Epithelial cell of prostate (primary cell): ENCODE measurements around the gene UBE2C.
"Not testable (repeated sequence)": the region's sequence is repeated elsewhere in the genome, so short reads cannot be mapped to it uniquely, and the experiment has no call there.

ENCODE experiments used
- DNase-seq: peaks from one replicate; pipeline ENCODE4 v3.0.0-alpha.2; 2011; ENCODE audit warnings: low read depth, low spot score
- H3K27ac ChIP-seq: fragments of 450-650 bp; 2 replicates; pipeline ENCODE4 v1.5.1; 2017; ENCODE audit warnings: mild to moderate bottlenecking

Gene UBE2C

DNA sequence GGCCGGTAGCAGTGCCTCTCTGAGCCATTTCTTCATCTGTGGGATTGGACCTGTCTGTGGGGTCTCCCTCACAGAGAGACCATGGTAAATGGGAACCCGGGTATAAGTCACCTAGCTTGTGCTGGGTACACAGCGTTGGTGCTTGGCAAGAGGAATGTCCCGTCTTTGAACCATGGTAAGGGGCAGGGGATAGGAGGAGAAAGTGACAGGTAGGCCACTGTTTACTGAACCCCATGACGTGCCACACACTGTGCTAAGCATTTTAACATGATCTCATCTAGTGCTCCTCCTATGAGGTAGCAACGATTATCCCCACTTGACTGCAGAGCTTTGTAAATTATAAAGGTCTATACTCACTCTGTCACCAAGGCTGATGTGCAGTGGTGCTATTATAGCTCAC, 15.3 kb downstream of the UBE2C start:
- no peak for DNase-seq
- no peak overlapping the region for H3K27ac ChIP-seq

GRCh38 chr20:45828589-45828988, 16.1 kb downstream of the UBE2C start:
- no peak for DNase-seq
- no peak overlapping the region for H3K27ac ChIP-seq

DNA sequence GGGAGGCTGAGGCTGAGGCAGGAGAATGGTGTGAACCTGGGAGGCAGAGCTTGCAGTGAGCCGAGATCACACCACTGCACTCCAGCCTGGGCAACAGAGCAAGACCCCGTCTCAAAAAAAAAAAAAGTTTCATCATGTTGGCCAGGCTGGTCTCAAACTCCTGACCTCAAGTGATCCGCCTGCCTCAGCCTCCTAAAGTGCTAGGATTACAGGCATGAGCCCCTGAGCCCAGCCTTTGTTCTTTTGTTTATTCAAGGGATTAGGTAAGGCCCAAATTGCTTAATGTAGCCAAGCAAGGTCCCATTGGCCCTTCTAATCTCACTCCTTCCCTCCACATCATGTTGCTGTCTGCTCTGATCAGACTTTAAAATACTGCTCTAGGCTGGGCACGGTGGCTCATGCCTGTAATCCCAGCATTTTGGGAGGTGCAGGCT, 17.2 kb downstream of the UBE2C start:
- not testable (repeated sequence) for DNase-seq, H3K27ac ChIP-seq

GRCh38 chr20:45832619-45833018, 20.2 kb downstream of the UBE2C start:
- no peak for DNase-seq
- H3K27ac ChIP-seq = peak overlapping the region; percentile 67

- DNase-seq = no peak
- peak within 1 kb of the TSS; percentile 67 for H3K27ac ChIP-seq
Observed at GRCh38 chr20:45833030-45833882, 20.8 kb downstream of the UBE2C start, which contains the start of gene SNX21. Gene SNX21 (plus strand): TSS chr20:45833799. CDS start chr20:45833920, 121 bp downstream.

- peak overlapping the region; percentile 67 for H3K27ac ChIP-seq
- no peak for DNase-seq
Observed at GRCh38 chr20:45833883-45834796, 21.7 kb downstream of the UBE2C start.

DNA sequence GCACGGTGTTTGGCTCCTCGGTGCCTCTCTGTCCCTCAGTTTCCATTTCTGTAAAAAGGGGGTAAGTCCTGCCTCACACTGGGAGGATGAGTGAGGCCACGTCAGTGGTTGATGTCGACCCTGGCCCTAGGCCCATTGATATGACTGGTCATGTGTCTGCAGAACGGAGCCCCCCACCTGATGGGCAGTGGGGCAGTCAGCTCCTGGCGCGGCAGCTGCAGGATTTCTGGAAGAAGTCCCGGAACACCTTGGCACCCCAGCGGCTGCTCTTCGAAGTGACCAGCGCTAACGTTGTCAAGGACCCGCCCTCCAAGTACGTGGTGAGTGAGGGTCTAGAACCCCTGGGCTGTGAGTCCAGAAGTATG, 22.3 kb downstream of the UBE2C start:
- DNase-seq = no peak
- H3K27ac ChIP-seq = no peak overlapping the region

DNA sequence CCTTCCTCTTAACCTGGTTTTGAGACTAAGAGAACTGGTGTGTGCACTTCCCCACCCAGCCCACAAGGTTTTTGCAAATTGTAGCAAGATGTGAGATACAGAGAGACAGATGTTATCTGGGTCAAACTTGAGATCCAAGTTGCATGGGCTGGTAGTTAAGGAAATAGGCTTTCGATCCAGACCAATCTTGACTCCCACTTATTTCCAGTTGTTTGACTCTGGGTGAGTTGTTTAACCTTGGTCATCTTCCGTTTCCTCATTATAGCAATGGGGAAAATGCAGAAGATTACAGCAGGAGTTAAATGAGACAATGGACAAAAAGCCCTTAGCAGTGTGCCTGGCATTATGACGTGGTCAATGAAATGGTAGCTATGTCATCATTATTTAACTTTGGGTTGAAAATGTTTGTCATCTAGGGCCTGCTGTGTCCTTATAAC, 22.9 kb downstream of the UBE2C start:
- no peak overlapping the region for H3K27ac ChIP-seq
- DNase-seq = no peak

- DNase-seq = no peak
- H3K27ac ChIP-seq = no peak overlapping the region
Observed at GRCh38 chr20:45835825-45836224, 23.4 kb downstream of the UBE2C start.

GRCh38 chr20:45836841-45837240, 24.4 kb downstream of the UBE2C start:
- H3K27ac ChIP-seq = no peak overlapping the region
- DNase-seq = no peak

DNA sequence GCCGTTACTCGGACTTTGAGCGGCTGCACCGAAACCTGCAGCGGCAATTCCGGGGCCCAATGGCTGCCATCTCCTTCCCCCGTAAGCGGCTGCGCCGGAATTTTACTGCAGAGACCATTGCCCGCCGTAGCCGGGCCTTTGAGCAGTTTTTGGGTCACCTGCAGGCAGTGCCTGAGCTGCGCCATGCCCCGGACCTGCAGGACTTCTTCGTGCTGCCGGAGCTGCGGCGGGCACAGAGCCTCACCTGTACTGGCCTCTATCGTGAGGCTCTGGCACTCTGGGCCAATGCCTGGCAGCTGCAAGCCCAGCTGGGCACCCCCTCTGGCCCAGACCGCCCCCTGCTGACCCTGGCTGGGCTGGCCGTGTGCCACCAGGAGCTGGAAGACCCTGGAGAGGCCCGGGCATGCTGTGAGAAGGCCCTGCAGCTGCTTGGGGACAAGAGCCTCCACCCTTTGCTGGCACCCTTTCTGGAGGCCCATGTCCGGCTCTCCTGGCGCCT, 28.3 kb downstream of the UBE2C start:
- H3K27ac ChIP-seq = no peak overlapping the region
- DNase-seq = no peak

- no peak overlapping the region for H3K27ac ChIP-seq
- DNase-seq = no peak
Observed at GRCh38 chr20:45841407-45842129, 29.1 kb downstream of the UBE2C start.

- H3K27ac ChIP-seq = no peak overlapping the region
- DNase-seq = no peak
Observed at GRCh38 chr20:45842169-45842812, 29.8 kb downstream of the UBE2C start.

- no peak for DNase-seq
- no peak overlapping the region for H3K27ac ChIP-seq
Observed at GRCh38 chr20:45843506-45843905, 31.1 kb downstream of the UBE2C start.

DNA sequence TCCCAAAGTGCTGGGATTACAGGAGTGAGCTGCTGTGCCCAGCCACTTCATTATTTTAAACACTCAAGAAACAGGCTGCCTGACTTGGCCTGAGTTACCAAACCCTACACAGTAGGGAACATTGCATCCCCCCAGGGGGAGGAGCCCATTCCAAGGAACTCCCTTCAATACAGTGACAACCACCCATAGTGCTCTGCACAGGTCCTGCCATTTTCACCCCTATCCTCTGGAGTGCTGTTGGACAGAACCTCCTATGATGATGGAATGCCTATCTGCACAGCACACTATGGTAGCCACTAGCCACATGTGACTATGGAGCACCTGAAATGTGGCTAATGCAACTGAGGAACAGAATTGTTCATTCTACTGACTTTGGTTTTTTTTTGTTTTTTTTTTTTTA, 33.0 kb downstream of the UBE2C start:
- H3K27ac ChIP-seq = no peak overlapping the region
- no peak for DNase-seq

- H3K27ac ChIP-seq = no peak overlapping the region
- DNase-seq = no peak
Observed at GRCh38 chr20:45848421-45848820, 36.0 kb downstream of the UBE2C start.

DNA sequence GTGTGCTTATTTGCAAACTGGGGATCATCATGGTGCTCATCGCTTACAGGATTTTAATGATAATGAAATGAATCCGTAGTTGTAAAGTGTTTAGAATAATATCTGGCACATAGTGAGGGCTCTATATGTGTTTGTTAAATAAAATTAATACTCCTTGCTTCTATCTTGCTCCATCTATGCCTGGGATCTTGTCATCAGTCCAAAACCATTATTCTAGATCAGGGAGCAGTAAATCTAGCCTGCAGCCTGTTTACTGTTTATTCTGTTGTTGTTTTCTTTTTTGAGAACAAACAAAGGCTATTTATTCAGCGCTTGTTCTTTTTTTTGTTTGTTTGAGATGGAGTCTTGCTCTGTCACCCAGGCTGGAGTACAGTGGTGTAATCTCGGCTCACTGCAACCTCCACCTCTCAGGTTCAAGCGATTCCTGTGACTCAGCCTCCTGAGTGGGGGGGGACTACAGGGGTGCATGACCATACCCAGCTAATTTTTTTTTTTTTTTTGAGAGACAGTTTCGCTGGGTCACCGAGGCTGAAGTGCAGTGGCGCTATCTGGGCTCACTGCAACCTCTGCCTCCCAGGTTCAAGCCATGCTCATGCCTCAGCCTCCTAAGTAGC, 36.6 kb downstream of the UBE2C start:
- H3K27ac ChIP-seq = no peak overlapping the region
- no peak for DNase-seq

DNA sequence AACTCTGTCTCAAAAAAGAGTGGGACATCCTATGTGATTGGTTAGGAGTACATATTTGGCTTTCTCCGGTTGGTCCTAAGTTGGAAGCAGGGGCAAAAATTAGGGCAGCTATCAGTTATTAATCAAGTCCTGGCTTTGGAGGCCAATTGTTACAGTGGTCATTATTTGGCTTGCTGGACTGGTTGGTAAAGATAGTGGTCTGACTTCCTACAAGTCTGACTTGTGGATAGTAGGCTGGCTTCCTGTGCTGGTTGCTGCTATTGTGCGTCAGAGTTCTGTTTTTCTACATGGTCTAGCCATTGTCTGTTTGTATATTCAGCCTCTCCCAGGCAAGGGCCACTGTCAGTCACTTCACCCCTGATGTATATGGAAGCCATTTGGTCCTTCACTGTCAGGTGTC, 37.8 kb downstream of the UBE2C start:
- no peak for DNase-seq
- no peak overlapping the region for H3K27ac ChIP-seq

DNA sequence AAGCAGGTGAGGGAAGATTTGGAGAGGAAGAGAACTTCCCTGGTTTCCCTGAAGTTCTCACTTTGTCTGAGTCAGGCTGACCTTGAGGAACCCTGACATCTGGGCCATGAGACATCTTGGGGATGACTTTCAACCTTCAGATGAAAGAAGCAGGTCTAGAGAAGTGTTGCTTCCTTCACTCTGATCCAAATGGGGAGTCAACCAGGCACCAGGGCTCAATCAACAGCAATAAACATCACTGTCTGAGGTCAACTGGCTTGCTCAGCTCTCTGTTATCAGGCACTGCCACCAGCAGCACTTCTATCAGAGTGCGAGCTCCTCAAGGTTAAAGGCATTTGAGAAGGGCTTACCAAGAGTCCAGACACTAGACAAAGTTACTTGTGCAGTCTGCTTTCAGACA, 38.5 kb downstream of the UBE2C start:
- no peak overlapping the region for H3K27ac ChIP-seq
- DNase-seq = no peak
